HG03064 (cell line): ENCODE data around the gene CHST8.
"Not testable (repeated sequence)": the region's sequence is repeated elsewhere in the genome, so short reads cannot be mapped to it uniquely, and the experiment has no call there.

Experiments used
- ATAC-seq: cut with Tn5 transposase; IDR thresholded peaks from one replicate; pipeline ENCODE4 v1.9.1; 2021; ENCODE audit warnings: low read depth; ENCODE audit not compliant: unreplicated experiment

CHST8 gene, protein sequence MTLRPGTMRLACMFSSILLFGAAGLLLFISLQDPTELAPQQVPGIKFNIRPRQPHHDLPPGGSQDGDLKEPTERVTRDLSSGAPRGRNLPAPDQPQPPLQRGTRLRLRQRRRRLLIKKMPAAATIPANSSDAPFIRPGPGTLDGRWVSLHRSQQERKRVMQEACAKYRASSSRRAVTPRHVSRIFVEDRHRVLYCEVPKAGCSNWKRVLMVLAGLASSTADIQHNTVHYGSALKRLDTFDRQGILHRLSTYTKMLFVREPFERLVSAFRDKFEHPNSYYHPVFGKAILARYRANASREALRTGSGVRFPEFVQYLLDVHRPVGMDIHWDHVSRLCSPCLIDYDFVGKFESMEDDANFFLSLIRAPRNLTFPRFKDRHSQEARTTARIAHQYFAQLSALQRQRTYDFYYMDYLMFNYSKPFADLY

DNA sequence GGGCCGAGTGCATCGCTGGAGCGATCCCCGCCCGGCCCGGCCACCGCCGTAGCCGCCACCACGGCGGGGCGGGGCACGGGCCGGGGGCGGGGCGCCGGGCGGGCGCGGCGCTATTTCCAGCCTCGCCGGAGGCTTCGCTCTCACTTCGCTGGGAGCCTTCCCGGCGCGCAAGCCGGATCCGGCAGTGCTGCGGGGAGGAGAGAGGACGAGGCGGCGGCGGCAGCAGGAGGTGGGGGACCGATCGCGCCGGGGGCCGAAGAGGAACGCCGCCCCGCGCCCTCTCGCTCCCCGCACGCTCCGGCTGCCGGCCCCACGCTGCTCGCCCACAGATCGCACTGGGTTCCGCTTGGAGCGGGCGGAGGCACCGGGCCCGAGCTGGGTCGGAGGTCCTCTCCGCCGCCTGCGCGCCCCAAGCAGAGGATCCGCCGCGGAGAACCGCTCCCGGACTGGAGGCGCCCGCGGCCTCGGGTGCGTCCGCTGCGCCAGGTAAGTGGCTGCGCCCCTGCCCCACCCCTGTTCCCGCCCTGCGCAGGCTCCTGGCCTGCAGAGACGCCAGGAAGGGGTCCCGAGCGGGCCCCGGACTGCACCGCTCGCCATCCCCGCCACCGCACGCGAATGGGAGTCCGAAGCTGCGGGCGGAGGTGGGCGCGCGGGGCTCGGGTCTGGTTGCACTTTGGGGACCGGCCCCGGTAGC is at the start of gene CHST8:
TSS of gene CHST8 (plus strand) at position 143 of the 694 bp plus-strand sequence. CDS start 67,309 bp downstream, outside the sequence.
- no peak for ATAC-seq

- ATAC-seq = no peak
Observed at GRCh38 chr19:33572929-33573328, 48.8 kb upstream of the CHST8 start.

DNA sequence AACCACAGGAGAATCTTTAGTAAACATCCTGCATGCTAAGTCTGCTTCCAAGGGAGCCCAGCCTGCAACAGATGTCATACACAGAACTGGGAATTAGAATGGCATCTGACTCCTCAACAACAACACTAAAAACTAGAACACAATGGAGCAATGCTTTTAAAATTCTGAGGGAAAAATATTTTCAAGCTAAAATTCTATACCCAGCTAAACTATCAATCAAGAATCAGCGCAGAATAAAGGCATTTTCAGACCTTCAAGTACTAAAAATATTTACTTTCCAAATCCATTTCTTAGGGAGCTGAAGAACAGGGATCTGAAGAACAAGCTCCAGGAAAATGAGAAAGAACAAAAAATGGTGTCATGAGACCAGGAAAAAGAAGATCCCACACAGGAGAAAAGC is 46.9 kb upstream of the CHST8 start:
- no peak for ATAC-seq

- ATAC-seq = no peak
Observed at GRCh38 chr19:33578697-33579096, 43.1 kb upstream of the CHST8 start.

DNA sequence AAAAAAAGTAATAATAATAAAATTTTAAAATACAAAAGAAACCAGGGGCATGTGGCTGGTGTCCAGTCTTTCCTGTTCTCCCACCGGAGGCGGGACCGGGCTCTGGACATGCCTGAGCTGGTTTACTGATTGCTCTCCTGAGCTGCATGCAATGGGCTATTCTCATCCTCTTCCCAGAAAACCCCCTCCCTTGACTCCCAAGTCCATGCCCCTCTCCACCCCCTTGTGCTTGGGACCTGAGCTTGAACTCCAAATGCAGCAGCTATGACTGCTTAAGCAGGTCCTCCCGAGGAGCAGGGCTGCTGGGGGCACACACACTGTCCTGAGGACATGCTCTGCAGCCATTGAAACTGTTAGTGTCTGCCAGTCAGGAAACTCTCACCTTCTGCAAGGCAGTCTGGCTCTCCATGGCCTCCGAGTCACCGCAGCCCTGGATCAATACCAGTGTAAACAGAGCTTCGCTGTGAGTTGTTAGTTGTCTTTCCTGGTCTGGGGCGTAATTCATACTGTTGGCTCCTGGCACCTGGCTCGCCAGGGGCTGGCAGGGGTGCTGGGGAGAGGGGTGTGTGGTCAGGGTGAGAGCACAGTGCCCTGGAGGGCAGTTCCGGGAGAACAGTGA is 41.6 kb upstream of the CHST8 start:
- ATAC-seq = no peak

DNA sequence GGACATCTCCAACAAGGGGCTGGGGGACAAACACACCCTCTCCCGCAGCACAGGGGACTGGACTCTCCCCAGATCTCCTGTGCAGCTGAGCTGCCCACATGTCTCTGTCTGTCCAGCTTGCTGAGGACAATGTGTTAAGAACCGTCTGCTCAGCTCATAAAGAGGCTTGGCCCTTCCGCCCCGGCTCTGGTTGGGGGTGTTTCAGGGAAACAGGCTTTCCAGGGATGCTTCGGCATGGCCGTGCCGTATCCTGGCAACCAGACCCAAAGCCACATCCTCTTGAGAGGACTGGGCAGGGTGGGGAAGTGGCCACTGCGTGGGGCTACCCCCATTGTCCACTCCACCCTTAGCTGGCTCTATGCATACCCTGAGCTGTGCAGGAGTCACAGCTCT is 41.1 kb upstream of the CHST8 start:
- no peak for ATAC-seq

GRCh38 chr19:33582914-33583313 is 38.8 kb upstream of the CHST8 start:
- no peak for ATAC-seq

DNA sequence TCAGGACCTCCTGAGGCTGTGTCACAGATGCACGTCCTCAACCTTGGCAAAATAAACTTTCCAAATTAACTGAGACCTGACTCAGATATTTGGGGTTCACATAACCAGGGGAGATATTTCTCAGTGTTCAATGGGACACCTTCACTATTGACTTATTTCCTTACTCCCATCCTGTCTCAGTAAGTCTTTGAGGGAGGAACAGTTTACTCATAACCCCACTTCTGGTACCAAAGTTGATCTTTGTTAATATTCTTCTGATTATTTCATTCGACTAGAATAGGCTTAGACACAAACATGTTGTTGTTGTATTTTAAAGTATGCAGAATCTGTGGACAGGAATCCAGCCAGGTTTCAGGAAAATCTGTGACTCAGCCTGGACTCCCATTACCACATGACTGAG is 34.6 kb upstream of the CHST8 start:
- ATAC-seq = no peak

DNA sequence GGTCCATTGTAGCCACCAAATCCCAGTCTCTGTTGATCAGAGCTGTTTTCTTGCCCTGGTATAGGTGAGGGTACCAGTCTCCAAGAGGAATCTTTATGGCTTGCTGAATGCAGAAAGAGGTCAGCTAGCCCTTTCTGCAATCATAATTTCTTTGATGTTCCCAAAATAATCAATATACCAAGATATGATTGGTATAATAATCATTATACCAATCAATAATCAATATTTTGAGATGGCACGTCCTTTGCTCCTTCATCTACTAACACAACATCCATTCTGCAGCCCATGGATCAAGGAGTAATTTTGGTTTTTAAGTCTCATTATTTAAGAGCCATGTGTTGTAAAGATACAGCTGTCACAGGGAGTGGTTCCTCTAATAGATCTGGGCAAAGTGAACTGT is 31.5 kb upstream of the CHST8 start:
- no peak for ATAC-seq

DNA sequence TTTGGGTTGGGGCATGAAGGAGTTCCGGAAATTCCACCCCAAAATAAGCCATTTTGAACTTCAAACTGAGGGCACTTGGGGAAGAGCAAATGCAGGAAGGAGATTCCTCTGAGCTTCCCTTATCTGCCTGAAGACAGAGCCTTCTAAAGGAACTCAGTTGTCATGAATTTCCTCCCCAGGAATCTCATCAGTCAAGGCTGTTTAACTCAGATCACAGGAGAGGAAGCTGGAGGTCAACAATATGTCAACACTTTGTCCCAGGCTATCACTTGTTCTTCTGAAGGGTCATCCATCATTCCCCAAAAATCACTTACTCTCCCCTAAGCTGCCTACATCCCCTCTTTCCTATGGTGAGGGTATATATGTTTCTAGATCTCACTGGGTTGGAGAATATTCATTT is 26.0 kb upstream of the CHST8 start:
- no peak for ATAC-seq

DNA sequence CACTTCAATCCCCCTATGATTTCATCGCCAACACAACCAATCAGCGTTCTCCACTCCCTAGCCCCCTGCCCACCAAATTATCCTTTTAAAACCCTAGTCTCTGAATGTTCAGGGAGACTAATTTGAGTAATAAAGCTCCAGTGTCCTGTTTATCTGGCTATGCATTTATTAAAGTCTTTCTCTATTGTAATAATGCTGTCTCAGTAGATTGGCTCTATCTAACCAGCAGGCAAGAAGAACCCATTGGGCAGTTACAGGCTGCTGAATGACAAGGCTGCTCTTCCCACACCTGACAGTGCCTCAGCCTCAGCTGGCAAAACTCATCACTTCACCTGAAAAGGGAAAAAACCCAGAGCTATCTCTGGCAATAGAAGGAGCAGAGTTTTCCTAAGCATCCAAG is 20.2 kb upstream of the CHST8 start:
- ATAC-seq = no peak

DNA sequence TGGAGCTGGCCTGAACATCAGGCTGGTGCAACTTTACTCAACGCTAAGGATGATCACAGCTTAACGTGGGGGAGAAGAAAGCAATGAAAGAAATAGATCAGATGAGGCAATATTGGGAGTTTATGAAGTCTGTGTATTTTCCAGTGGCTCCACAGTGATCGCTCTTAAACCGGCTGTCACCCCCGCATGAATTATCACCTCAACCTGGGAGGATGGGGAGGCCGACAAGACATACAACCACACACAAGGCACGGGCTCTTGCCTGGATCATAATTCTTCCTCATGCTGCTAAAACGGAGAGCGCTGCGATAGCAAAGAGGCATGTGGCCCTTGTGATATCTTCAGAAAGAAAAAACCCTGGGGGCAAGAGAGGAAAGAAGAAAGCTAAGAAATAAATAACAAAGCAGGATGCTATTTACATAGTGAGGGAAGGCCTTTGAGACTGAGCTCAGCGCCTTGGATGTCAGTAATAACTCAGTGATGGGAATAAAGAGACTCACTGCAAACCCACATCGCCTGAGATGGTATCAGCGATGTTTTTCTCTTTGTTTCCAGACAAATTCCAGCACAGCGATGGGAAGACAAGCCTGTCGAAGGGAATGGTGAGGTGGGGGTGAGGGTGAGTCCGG is 19.1 kb upstream of the CHST8 start:
- no peak for ATAC-seq

- ATAC-seq = no peak
Observed at GRCh38 chr19:33603377-33603776, 18.4 kb upstream of the CHST8 start.

GRCh38 chr19:33604651-33605050 is 17.1 kb upstream of the CHST8 start:
- ATAC-seq = no peak

DNA sequence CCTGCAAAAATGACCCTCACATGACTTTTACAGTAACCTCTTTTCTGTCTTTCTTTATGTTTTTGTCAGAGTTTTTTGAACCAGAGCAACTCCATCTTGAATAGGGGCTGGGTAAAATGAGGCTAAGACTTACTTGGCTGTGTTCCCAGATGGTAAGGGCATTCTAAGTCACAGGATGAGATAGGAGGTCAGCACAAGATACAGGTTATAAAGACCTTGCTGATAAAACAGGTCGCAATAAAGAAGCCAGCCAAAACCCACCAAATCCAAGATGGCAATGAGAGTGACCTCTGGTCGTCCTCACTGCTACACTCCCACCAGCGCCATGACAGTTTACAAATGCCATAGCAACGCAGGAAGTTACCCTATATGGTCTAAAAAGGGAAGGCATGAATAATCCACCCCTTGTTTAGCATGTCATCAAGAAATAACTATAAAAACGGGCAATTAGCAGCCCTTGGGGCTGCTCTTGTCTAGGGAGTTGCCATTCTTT is 15.9 kb upstream of the CHST8 start:
- not testable (repeated sequence) for ATAC-seq

DNA sequence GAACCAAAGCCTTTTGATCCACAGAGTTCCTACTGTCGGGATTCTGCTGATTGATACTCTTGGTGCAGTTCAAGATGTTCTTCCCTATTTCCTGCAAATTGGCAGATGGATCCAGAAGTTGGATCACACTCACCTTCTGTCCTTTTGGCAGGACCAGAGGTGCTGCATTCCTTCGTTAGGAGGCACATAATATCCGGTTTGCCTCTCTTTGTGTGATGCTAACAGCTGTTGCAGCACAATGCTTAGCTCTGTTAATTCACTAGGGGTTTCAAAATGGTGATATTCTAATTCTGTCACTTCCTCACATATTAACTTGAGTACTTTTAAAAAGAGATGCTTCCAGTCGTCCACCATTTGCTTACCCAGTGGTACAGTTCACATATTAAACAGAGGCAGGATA is 15.2 kb upstream of the CHST8 start:
- ATAC-seq = no peak

DNA sequence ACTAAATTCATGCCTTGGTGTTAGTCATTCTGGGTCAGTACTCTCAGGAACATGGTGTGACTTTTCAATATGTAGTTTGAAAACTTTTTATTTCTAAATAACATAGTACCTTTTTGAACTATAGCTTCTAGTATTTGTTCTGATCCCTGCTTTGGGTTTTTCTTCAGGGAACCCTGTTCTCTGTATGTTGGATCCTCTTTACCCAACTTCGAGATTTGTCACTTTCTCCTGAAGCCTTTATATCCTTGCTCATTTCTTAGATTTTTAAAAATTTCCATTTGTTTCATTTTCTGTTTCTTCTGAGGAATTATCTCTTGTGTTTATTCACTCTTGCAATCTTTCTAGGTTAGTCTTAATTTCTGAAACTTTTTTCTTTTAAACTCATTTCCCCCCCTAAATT is 12.4 kb upstream of the CHST8 start:
- ATAC-seq = no peak

- no peak for ATAC-seq
Observed at GRCh38 chr19:33610588-33610987, 11.2 kb upstream of the CHST8 start.

DNA sequence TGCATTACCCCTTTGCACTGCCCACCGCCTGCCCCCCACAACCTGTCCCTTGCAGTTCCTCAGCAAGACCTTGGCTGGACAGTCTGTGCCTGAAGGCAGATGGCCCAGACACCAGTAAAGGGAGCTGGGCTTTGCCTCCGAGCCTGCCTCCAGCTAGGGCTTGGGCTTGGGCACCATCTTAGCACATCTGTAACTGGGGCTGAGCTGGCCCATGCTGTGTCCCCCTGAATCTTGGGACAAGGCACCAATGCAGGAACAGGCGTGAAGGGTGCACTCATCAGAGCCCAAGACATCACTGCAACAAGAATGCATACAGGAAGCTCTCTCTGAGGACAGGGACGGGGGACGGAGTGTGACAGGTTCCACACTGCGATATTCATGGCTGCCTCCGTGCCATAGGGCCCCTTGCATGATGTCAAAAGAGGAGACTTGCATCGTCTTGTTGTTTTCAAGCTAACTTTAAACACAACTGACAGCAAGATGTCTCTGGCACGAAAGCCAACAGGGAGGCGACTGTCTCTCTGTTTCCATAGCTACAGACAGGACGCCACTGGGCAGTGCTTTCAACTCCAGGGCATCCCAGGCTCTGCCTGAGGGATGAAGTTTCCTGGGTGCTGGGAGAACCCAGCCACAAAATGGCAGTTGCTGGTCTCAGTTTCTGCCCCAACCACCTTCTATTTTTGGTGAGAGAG is 8.7 kb upstream of the CHST8 start:
- no peak for ATAC-seq

- no peak for ATAC-seq
Observed at GRCh38 chr19:33613620-33614000, 8.1 kb upstream of the CHST8 start.
